Memory B cell (primary cell): Measurements from ENCODE around the gene TGFB1.
"Not testable (repeated sequence)": the region's sequence is repeated elsewhere in the genome, so short reads cannot be mapped to it uniquely, and the experiment has no call there.

Experiments used
- ATAC-seq: fragments of 150-1000 bp; cut with Tn5 transposase; 2 replicates; pipeline ENCODE4 v1.10.0; 2021; ENCODE audit warnings: low read depth, mild to moderate bottlenecking, moderate library complexity
- DNase-seq, 2 donors: peaks; one replicate each; pipeline ENCODE4 v3.0.0; 2022; ENCODE audit warnings: low spot score in 2 of 2
- H3K27ac Mint-ChIP-seq: one replicate; pipeline ENCODE4 v1.8.0; 2022; ENCODE audit warnings: mild to moderate bottlenecking, moderate library complexity, mixed read lengths
- H3K27me3 Mint-ChIP-seq: one replicate; pipeline ENCODE4 v1.8.0; 2022; ENCODE audit warnings: mixed read lengths
- H3K36me3 Mint-ChIP-seq: one replicate; pipeline ENCODE4 v1.8.0; 2022; ENCODE audit warnings: mild to moderate bottlenecking, mixed read lengths
- H3K4me1 Mint-ChIP-seq: one replicate; pipeline ENCODE4 v1.8.0; 2022; ENCODE audit warnings: mixed read lengths
- H3K4me3 Mint-ChIP-seq: one replicate; pipeline ENCODE4 v1.8.0; 2022; ENCODE audit warnings: mild to moderate bottlenecking, moderate library complexity, mixed read lengths
- H3K9me3 Mint-ChIP-seq: one replicate; pipeline ENCODE4 v1.8.0; 2022; ENCODE audit warnings: mixed read lengths

TGFB1 gene

DNA sequence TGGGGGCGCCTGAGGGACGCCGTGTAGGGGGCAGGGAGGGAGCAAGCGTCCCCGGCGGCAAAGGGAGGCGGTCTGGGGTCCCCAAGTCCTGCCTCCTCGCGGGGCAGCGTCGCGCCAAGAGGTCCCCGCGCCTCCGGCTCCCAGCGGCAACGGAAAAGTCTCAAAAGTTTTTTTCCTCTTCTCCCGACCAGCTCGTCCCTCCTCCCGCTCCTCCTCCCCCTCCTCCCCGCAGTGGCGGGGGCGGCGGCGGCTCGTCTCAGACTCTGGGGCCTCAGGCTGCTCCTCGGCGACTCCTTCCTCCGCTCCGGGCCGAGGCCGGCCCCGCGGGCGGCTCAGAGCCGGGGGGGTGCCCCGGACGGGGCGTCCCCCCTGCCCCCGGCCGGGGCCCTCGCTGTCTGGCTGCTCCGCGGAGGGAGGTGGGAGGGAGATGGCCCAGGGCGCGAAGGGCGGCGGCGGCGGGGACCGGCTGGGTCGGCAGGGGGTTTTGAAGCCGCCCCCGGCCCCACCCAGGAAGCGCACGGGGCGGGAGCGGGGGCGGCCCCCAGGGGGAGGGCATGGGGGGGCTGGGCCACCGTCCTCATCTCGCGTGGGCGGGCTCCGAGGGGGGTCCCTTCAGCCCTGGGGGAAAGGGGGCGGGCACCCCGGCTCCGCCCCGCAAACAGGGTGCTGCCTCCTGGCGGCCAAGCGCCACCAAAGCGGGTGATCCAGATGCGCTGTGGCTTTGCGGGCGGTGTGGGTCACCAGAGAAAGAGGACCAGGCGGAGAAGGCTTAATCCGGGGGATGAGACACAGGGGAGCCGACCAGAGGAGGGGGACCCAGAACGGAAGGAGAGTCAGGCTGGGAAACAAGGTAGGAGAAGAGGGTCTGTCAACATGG, at the start of gene TGFB1:
Gene TGFB1 (minus strand): TSS at position 457 of the 877 bp plus-strand sequence. CDS start 878 bp downstream, outside the sequence.
- H3K9me3 Mint-ChIP-seq = no peaks in the 10 kb centered on the region
- peak within 1 kb of the TSS; percentile 95 for H3K27ac Mint-ChIP-seq
- peaks cover 3% of the 10 kb centered on the region for H3K36me3 Mint-ChIP-seq
- H3K4me1 Mint-ChIP-seq = peaks cover 34% of the 10 kb centered on the region
- peak; percentile 64 for ATAC-seq
- DNase-seq = peak; percentile 93
- H3K27me3 Mint-ChIP-seq = no peaks in the 10 kb centered on the region
- H3K4me3 Mint-ChIP-seq = peak within 1 kb of the TSS; percentile 98

DNA sequence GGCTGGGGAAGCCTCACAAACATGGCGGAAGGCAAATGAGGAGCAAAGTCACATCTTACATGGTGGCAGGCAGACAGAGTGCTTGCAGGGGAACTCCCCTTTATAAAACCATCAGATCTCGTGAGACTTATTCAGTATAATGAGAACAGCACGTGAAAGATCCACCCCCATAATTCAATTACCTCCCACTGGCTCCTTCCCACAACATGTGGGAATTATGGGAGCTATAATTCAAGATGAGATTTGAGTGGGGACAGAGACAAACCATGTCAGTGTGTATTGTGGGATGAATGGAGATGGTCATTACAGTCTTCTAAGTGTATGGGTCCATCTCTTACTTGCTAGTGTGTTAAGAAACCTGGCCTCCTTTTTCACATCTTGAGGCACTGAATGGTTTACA, 48.3 kb upstream of the TGFB1 start:
- H3K27ac Mint-ChIP-seq = no peak overlapping the region
- H3K27me3 Mint-ChIP-seq = no peaks in the 10 kb centered on the region

DNA sequence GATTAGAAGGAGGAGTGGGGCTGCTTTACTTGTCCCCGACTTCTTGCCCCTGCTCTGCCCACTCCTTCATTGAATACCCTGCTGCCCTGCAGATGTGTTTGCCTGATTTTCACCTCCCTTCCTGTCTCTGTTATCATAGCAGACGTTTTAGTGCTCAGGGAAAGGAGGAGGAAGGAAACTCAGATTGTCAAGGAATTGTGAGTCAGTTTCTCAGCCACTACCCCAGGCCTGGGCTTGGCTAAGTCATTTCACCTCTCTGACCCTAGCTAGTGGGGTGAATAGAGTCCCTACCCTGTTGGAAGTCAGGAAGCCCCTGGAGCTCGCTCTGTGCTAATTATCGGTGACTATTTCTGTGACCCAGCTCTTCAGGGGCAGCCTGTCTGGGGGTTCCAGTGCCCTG, 47.8 kb upstream of the TGFB1 start:
- peaks cover 7% of the 10 kb centered on the region for H3K36me3 Mint-ChIP-seq
- ATAC-seq (no peak), DNase-seq (no peak)
- H3K27me3 Mint-ChIP-seq = no peaks in the 10 kb centered on the region
- no peaks in the 10 kb centered on the region for H3K9me3 Mint-ChIP-seq
- no peak overlapping the region for H3K27ac Mint-ChIP-seq
- H3K4me3 Mint-ChIP-seq = no peak overlapping the region
- H3K4me1 Mint-ChIP-seq = peaks cover 25% of the 10 kb centered on the region

More for the DNA sequence above, 48.3 kb upstream of the TGFB1 start:
- DNase-seq = no peak
- Mint-ChIP-seq H3K36me3 (peaks cover 7% of the 10 kb centered on the region), H3K4me1 (peaks cover 25% of the 10 kb centered on the region), H3K9me3 (no peaks in the 10 kb centered on the region), H3K4me3 (no peak overlapping the region)
- no peak for ATAC-seq

DNA sequence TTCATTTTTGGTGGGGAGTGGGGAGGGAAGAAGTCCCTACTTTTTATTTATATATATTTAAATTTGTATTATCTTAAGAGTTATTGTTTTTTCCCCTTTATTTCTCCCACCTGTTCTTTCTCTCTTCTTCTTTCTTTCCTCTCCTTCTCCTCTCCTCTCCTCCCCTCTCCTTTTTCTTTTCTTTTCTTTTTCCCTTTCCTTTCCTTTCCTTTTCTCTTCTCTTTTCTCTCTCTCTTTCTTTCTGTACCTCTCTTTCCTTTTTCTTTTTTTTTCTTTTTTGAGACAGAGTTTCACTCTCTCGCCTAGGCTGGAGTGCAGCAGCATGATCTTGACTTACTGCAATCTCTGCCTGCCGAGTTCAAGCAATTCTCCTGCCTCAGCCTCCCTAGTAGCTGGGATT, 45.8 kb upstream of the TGFB1 start:
- Mint-ChIP-seq H3K36me3 (peaks cover 7% of the 10 kb centered on the region), H3K9me3 (no peaks in the 10 kb centered on the region), H3K4me3 (peak overlapping the region; percentile 19), H3K27ac (no peak overlapping the region), H3K4me1 (peaks cover 31% of the 10 kb centered on the region), H3K27me3 (no peaks in the 10 kb centered on the region)
- ATAC-seq (no peak), DNase-seq (no peak)

DNA sequence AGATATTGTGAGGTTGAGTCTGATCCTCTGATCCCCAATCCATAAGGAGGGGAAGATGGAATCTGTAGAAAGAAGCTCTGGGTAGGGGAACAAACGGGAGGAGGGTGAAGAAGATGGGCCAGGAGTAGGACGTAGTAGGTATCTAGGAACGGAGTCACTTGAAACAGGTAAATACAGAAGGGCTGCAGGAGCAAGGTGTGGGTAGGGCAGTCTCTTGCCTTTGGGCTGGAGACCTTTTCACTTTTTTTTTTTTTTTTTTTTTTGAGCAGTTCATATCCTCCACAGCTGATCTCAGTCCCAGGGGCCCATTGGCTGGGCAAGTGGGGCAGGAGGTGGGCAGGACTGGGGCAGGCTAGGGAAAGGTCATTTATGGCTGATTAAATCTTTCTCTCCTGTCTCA, 45.4 kb upstream of the TGFB1 start:
- no peaks in the 10 kb centered on the region for H3K27me3 Mint-ChIP-seq
- peak overlapping the region; percentile 100 for H3K27ac Mint-ChIP-seq
- no peaks in the 10 kb centered on the region for H3K9me3 Mint-ChIP-seq
- peaks cover 7% of the 10 kb centered on the region for H3K36me3 Mint-ChIP-seq
- H3K4me3 Mint-ChIP-seq = peak overlapping the region; percentile 99
- H3K4me1 Mint-ChIP-seq = peaks cover 31% of the 10 kb centered on the region
- no peak for ATAC-seq
- no peak for DNase-seq

DNA sequence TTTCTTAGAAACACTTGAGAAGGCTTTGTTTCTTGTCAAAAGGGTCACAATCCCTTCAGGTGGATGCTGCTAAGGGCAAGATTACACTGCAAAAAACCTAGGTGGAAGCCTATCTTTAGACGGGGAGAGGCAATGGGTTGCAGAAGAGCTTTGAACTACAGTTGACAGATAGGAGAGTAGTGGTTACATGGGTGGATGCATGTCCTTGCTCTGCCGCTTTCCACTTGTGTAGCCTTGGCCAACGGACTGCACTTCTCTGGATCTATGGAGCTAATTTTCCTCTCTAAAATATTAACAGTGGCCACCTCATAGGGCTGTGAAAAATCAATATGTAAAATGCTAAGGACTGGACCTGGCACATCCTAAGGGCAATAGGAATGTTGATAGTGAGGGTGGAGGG, 44.9 kb upstream of the TGFB1 start:
- Mint-ChIP-seq H3K27ac (peak overlapping the region; percentile 100), H3K4me1 (peaks cover 31% of the 10 kb centered on the region), H3K36me3 (peaks cover 9% of the 10 kb centered on the region), H3K4me3 (peak overlapping the region; percentile 99), H3K9me3 (no peaks in the 10 kb centered on the region), H3K27me3 (no peaks in the 10 kb centered on the region)
- ATAC-seq (no peak), DNase-seq (no peak)

DNA sequence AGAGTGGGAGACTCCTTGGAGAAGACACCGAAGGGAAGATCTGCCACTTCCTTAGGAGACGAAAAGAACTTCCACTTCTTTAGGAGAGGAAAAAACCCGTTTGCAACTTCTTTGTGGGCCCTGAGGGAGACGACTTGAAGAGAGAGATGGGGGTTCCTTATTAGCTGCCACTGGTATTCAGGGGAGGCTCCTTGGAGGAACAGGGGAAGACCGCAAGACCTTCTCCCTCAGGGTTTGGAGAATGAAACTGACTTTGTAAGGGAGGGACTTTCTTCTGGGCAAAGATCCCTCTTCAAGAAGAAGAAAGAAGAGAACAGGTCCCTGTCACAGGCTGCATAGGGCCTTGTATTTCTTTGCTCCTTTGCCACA, 44.3 kb upstream of the TGFB1 start:
- no peak for DNase-seq
- peaks cover 9% of the 10 kb centered on the region for H3K36me3 Mint-ChIP-seq
- peaks cover 31% of the 10 kb centered on the region for H3K4me1 Mint-ChIP-seq
- H3K4me3 Mint-ChIP-seq = peak overlapping the region; percentile 99
- no peak for ATAC-seq
- H3K27ac Mint-ChIP-seq = peak overlapping the region; percentile 100
- H3K9me3 Mint-ChIP-seq = no peaks in the 10 kb centered on the region
- no peaks in the 10 kb centered on the region for H3K27me3 Mint-ChIP-seq

DNA sequence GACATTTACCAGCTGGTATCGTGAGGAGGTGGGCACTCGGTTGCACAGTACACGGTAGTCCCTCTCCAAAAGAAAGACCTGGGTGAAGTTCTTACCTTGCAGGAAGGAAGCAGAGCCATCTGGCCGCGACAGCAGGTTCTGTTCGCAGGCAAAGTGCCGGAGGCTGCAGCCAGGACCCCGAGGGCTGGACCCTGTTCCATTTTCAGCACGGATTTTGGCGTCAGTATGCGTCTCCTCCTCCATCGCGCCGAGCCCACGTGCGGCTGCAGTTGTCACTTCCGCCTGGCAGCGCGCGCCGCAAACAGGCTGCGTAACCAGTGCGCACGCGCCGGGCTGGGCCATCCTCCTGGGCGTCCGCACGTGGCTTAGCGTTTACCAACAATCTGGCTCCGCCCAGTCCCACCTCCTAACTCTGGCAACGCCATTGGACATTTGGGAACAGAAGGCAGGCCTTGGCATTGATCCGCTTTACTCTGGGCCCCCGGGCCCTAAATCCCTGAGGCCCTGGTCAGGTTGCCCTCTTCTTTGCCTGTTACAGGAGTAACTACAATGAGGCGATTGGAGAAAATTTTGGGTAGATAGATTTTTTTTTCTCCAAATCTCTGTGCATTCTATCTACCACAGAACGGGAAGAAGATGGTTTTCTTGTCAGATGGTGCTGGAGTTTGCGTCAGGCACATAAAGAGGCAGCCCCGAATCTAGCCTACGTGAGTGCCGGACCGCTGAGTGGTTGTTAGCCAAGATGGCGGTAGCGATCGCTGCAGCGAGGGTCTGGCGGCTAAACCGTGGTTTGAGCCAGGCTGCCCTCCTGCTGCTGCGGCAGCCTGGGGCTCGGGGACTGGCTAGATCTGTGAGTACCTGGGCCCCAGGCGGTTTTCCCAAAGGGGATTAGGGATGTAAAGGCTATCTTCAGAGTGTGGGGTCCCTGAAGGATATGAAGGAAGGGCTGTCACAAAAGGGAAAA, 43.6 kb upstream of the TGFB1 start, which contains the start of the genes BCKDHA and EXOSC5:
Gene BCKDHA (plus strand): TSS at position 733 of the 964 bp plus-strand sequence. CDS start 10 bp downstream, at position 743.
Gene EXOSC5 (minus strand): TSS at position 274 of the 964 bp plus-strand sequence. CDS start 31 bp downstream, at position 243.
- H3K4me3 Mint-ChIP-seq = peak within 1 kb of the TSS; percentile 99
- peak within 1 kb of the TSS; percentile 100 for H3K27ac Mint-ChIP-seq
- no peaks in the 10 kb centered on the region for H3K9me3 Mint-ChIP-seq
- DNase-seq = peak; percentile 89 to 97
- peaks cover 12% of the 10 kb centered on the region for H3K36me3 Mint-ChIP-seq
- H3K27me3 Mint-ChIP-seq = no peaks in the 10 kb centered on the region
- peak; percentile 97 for ATAC-seq
- H3K4me1 Mint-ChIP-seq = peaks cover 31% of the 10 kb centered on the region

DNA sequence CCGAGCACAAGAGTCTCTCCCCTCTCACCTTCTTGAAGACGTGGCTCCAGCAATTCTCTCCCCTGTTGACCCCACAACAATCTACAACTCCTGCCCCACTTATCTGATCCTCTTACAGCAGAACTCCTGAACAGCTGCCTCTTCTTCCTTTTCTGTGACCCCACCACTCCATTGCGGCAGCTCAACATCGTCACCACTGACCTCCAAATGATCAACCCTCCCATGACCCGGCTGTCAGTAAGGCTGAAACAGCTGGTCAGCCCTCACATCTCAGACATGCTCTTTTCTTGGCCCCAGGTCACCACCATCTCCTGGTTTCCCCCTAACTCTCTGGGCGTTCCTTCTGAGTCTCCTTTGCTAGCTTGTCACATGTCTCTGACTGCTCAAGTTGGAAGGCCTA, 41.6 kb upstream of the TGFB1 start:
- Mint-ChIP-seq H3K36me3 (peaks cover 16% of the 10 kb centered on the region), H3K4me1 (peaks cover 27% of the 10 kb centered on the region), H3K9me3 (no peaks in the 10 kb centered on the region), H3K27me3 (no peaks in the 10 kb centered on the region), H3K4me3 (peak overlapping the region; percentile 80), H3K27ac (no peak overlapping the region)
- no peak for ATAC-seq
- DNase-seq = no peak

DNA sequence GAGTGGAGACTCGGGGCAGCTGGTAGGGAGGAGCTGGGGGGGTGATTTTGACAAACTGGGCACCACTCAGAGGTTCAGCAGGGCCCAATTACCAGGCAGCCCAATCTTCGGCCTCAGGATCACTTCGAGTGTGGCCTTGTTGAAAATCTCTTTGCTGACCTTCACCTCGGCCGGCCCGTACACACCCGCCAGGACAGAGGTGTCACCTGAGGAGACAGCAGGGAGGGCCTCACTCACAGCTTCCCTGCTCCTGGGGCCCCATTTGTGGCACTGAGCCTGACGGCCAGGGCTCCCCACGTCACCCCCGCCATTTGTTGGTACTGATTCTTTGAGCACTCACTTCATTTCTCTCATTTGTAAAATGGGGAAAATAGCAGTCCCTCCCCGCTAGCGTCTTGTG, 39.1 kb upstream of the TGFB1 start:
- Mint-ChIP-seq H3K4me1 (peaks cover 14% of the 10 kb centered on the region), H3K9me3 (no peaks in the 10 kb centered on the region), H3K4me3 (no peak overlapping the region), H3K27me3 (no peaks in the 10 kb centered on the region), H3K27ac (no peak overlapping the region), H3K36me3 (peaks cover 20% of the 10 kb centered on the region)
- ATAC-seq = no peak
- no peak for DNase-seq

DNA sequence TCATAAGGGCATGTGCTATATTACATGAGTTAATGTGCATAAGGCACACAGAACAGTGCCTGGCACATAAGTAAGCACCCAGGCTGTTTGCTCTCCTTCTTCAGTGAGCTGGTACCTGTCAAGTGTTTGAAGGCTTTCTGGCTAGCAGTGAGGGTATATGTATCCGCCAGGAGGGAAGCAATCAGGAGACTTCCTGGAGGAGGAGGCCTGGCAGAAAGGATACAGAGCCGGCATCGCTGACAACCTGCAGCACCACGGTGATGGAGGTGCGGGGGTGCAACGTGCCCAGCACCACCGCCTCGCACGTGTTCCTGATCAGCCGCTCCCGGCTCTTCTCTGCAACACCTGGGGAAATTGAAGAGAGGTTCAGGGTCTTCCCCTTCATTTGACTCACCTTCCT, 37.9 kb upstream of the TGFB1 start:
- Mint-ChIP-seq H3K27me3 (no peaks in the 10 kb centered on the region), H3K36me3 (peaks cover 20% of the 10 kb centered on the region), H3K9me3 (no peaks in the 10 kb centered on the region), H3K27ac (no peak overlapping the region), H3K4me3 (no peak overlapping the region), H3K4me1 (peaks cover 10% of the 10 kb centered on the region)
- no peak for ATAC-seq
- DNase-seq = no peak

DNA sequence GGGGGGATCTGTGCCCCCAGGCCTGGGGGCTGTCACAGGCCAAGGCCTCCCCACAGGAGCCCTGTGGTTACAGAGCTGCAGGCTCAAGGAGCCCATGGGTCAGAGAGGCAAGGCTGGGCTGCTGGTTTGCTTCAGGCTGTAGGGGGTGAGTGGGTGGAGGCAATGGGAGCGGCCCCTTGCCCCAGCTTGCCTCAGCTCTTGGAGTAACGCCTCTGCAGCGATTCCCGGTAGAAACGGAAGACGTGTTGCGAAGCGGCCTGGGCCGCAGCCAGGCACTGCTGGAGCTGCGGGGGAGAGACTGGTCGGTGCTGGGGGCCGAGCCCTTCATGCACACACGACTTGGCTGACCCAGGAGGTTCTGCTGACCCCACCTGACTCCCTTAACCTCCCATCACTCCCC, 32.7 kb upstream of the TGFB1 start:
- Mint-ChIP-seq H3K27ac (no peak overlapping the region), H3K27me3 (no peaks in the 10 kb centered on the region), H3K4me1 (no peaks in the 10 kb centered on the region), H3K4me3 (no peak overlapping the region), H3K9me3 (no peaks in the 10 kb centered on the region), H3K36me3 (peaks cover 15% of the 10 kb centered on the region)
- ATAC-seq = no peak
- DNase-seq = no peak

DNA sequence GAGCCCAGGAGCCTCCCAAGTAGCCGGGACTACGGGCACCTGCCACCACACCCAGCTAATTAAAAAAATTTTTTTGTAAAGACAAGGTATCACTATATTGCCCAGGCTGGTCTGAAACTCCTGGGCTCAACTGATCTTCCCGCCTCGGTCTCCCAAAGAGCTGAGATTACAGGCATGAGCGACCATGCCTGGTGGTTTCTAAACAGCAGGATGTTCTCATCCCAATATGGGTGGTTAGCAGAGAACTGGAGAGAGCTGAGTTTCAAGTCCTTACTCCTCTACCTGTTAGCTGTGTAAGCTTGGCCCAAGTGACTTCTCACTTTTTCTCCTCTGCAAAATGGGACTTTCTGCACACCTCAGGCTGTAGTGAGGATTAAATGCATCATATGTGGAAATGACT, 30.6 kb upstream of the TGFB1 start:
- no peak for DNase-seq
- Mint-ChIP-seq H3K36me3 (peaks cover 10% of the 10 kb centered on the region), H3K4me3 (no peak overlapping the region), H3K27me3 (no peaks in the 10 kb centered on the region), H3K27ac (no peak overlapping the region), H3K4me1 (no peaks in the 10 kb centered on the region), H3K9me3 (no peaks in the 10 kb centered on the region)
- ATAC-seq = no peak

DNA sequence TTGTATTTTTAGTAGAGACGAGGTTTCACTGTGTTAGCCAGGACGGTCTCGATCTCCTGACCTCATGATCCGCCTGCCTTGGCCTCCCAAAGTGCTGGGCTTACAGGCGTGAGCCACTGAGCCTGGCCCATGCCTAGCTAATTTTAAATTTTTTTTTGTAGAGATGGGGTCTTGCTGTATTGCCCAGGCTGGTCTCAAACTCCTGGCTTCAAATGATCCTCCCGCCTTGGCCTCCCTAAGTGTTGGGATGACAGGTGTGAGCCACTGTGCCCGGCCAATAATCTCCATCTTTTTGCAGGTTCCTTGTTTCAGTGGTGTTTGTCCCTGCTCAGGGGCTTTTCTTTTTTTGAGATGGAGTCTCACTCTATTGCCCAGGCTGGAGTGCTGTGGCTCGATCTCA, 27.8 kb upstream of the TGFB1 start:
- not testable (repeated sequence) for DNase-seq, H3K36me3 Mint-ChIP-seq, ATAC-seq, H3K4me3 Mint-ChIP-seq, H3K27me3 Mint-ChIP-seq, H3K9me3 Mint-ChIP-seq, H3K27ac Mint-ChIP-seq
- peaks cover 12% of the 10 kb centered on the region for H3K4me1 Mint-ChIP-seq
